Testis (tissue), 3 donors: ENCODE measurements around the gene PNLIPRP2. TPM values are rescaled to one million over a fixed set of nuclear protein-coding genes. Genes with fewer than 3 reads are reported as not detected.

ENCODE experiments used
- DNase-seq: peaks from one replicate; pipeline ENCODE4 v3.0.0-alpha.2; 2019
- H3K27ac ChIP-seq, 2 donors: fragments of 200-600 bp; sonication (generic); one replicate each; pipeline ENCODE4 v1.5.1; 2019
- H3K27me3 ChIP-seq: fragments of 200-600 bp; sonication (generic); one replicate; pipeline ENCODE4 v1.5.1; 2019
- H3K36me3 ChIP-seq: fragments of 200-600 bp; sonication (generic); one replicate; pipeline ENCODE4 v1.5.1; 2017; ENCODE audit warnings: low read depth; ENCODE audit errors: missing control alignments
- H3K4me1 ChIP-seq: fragments of 200-600 bp; sonication (generic); one replicate; pipeline ENCODE4 v1.5.1; 2019
- H3K4me3 ChIP-seq, 2 donors: fragments of 200-600 bp; sonication (generic); one replicate each; pipeline ENCODE4 v1.5.1; 2017 to 2019
- H3K9me3 ChIP-seq: fragments of 200-600 bp; sonication (generic); one replicate; pipeline ENCODE4 v1.5.1; 2017
- CTCF ChIP-seq, 3 experiments: fragments of 450-650 bp in 2 of 3; fragments of 200-600 bp in 1 of 3; sonication (generic) in 1 of 3; IDR thresholded peaks; one replicate each; pipeline ENCODE4 v1.5.1; 2016 to 2019; ENCODE audit warnings: antibody characterized with exemption in 3 of 3, mild to moderate bottlenecking in 2 of 3, moderate library complexity in 1 of 3
- POLR2A ChIP-seq: fragments of 450-650 bp; IDR thresholded peaks from one replicate; pipeline ENCODE4 v1.6.1; 2017; ENCODE audit warnings: antibody characterized with exemption, mild to moderate bottlenecking, moderate library complexity
- WGBS, 2 donors: methylation state at CpG; one replicate each; pipeline ENCODE4 v1.1.5; 2018; 5-methylcytosine and 5-hydroxymethylcytosine counted together
- intact Hi-C: fragments of 100-400 bp; cut with DNase I; formaldehyde crosslinking; loops from one replicate; pipeline ENCODE4 v1.15.1; 2023; ENCODE audit warnings: low total_unique reads
- polyA plus RNA-seq: library from polyadenylated mRNA; stranded (reverse); fragments of 350-450 nt; fragmentation: Illumina TruSeq; extraction: RNeasy Lipid Tissue Mini Kit (QIAGEN cat#74804); gene quantifications from one replicate; pipeline ENCODE4 v1.2.3, GENCODE V29; 2014; ENCODE audit warnings: low read depth, low replicate concordance; ENCODE audit not compliant: insufficient read depth
- total RNA-seq, 2 donors: library from RNA; depleted of rRNA; stranded (reverse); fragments of >200 nt; gene quantifications; one replicate each; pipeline ENCODE4 v1.2.3, GENCODE V29; 2016

The PNLIPRP2 gene
- total and polyA plus RNA-seq, 3 donors from 2014 or later = 0.31 to 0.61 TPM; not detected in 1

DNA sequence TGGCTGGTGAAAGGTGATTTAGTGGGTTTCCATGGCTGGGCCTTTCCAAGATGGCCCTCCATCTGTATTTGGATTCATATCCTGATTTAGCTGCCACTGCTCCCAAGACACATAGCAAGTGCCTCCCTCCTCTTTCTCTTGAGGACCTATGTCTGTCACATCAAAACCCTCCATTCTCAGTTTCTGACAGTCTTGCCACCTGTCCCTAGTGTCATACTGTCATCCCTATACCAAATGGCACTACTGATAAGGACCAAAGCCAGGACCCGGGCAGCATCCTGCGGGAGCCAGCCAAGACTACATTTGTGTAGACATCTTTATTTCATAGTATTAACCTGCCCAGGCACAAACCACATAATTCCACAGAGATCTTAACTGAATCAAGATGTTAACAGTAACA, 34.8 kb downstream of the PNLIPRP2 start:
- no peak for DNase-seq
- intact Hi-C loops = no loop called here
- no peak overlapping the region for H3K27ac ChIP-seq
- WGBS, 2 donors = 82 to 90% methylated on average over 2 of the region's 2 CpGs
- TF ChIP-seq POLR2A = no peak
- TF ChIP-seq CTCF (IDR thresholded peaks at IDR 0.05) = no peak
- no peaks in the 10 kb centered on the region for H3K27me3 ChIP-seq
- H3K4me1 ChIP-seq = no peaks in the 10 kb centered on the region
- H3K36me3 ChIP-seq = no peaks in the 10 kb centered on the region
- H3K4me3 ChIP-seq = no peak overlapping the region
- no peaks in the 10 kb centered on the region for H3K9me3 ChIP-seq

DNA sequence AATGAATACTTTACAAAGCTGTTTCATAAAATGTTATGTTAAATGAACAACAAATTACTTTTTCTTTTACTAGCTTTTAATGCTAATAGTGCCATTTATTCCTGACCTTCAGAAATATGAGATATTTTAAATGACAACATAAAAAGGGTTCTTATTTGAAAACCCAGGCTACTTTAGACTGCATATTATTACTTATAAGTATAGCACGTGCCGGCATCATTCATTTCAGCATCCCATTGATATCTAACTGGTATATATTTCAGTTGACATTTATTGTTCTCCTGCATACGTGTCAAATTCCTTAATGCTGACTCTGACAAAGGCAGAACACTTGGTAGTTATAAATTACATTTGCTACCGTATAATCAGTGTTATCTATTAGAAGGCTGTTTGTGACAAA, 35.3 kb downstream of the PNLIPRP2 start:
- Histone ChIP-seq H3K9me3 (no peaks in the 10 kb centered on the region), H3K27ac (no peak overlapping the region), H3K4me1 (peaks cover 3% of the 10 kb centered on the region), H3K27me3 (no peaks in the 10 kb centered on the region), H3K36me3 (no peaks in the 10 kb centered on the region), H3K4me3 (no peak overlapping the region)
- TF ChIP-seq CTCF (IDR thresholded peaks at IDR 0.05) (no peak), POLR2A (no peak)
- 77 to 84% methylated on average over 4 of the region's 4 CpGs for WGBS, 2 donors
- intact Hi-C loops = no loop called here
- DNase-seq = no peak

DNA sequence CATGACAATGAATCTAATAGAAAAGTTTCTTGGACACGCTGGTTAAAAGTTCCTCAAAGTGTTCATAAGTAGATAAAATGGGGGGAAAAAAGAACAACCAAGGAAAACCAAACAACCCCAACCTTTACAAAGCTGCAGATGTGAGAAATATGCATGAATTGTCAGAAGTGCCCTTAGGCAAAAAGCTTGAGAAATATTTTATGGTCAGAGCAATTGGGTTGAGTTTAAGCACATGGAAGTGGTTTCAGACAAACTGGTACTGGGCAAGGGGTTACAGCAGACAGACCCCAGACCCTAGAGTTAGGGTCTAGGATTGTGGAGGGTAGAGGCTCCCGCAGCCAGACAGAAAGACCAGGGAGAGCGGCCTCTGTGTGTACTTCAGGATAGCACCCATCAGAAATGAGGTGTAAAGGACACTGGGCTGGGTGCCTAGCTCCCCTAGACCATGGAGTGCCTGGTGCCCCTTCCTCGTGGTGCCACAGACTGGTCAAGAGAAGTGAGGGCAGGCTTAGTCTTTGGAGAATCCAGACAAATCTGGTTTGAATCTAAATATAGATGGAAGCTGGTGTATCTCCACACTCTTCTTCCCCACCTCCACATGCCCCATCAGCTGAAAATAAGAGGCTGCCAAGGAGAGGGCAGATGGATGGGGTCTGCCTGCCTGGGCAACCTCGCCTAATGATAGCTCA, 37.3 kb downstream of the PNLIPRP2 start:
- Histone ChIP-seq H3K4me3 (no peak overlapping the region), H3K27me3 (no peaks in the 10 kb centered on the region), H3K36me3 (no peaks in the 10 kb centered on the region), H3K9me3 (no peaks in the 10 kb centered on the region), H3K27ac (no peak overlapping the region), H3K4me1 (peaks cover 6% of the 10 kb centered on the region)
- TF ChIP-seq POLR2A = no peak
- no peak for TF ChIP-seq CTCF (IDR thresholded peaks at IDR 0.05)
- no peak for DNase-seq
- WGBS, 2 donors = 89 to 93% methylated on average over 5 of the region's 5 CpGs
- intact Hi-C loops = no loop called here

DNA sequence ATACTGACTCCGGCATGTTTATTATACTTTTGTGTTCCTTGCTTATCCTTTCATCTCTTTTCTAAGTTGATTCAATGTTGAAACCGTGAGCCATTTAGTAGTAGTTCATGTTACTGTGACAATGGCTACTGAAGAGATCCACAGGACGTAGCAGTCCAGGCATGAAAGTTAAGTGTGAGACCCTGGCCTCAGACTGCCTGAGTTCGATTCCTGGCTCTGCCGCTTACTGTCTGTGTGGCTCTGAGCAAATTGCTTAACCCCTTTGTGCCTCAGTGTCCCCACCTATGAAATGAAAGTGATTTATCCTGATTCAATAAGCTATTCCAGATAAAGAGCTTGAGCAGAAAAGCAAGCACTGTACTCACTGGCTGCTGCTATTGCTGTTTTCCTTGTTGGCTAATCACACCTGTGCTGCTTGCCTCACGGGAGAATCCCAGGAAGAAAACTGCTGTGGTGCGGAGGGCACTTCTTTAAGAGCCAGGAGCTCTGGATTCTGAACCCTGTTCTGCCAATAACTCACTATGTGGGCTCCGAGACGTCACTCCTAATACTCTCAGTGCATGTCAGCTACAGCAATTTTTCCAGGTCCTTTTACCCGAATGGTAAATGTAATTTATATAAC, 38.4 kb downstream of the PNLIPRP2 start:
- Histone ChIP-seq H3K4me1 (peaks cover 6% of the 10 kb centered on the region), H3K36me3 (no peaks in the 10 kb centered on the region), H3K27me3 (no peaks in the 10 kb centered on the region), H3K27ac (no peak overlapping the region), H3K4me3 (no peak overlapping the region), H3K9me3 (no peaks in the 10 kb centered on the region)
- no peak for TF ChIP-seq POLR2A
- TF ChIP-seq CTCF (IDR thresholded peaks at IDR 0.05) = no peak
- intact Hi-C loops = no loop called here
- DNase-seq = no peak
- 84 to 85% methylated on average over 10 of the region's 10 CpGs for WGBS, 2 donors

- no peak overlapping the region for H3K27ac ChIP-seq
- intact Hi-C loops = no loop called here
- no peak overlapping the region for H3K4me3 ChIP-seq
- WGBS, 2 donors = 30 to 38% methylated on average over 5 of the region's 5 CpGs
- no peak for DNase-seq
- no peaks in the 10 kb centered on the region for H3K9me3 ChIP-seq
- no peak for TF ChIP-seq CTCF (IDR thresholded peaks at IDR 0.05)
- TF ChIP-seq POLR2A = no peak
- H3K27me3 ChIP-seq = no peaks in the 10 kb centered on the region
- no peaks in the 10 kb centered on the region for H3K36me3 ChIP-seq
- peaks cover 6% of the 10 kb centered on the region for H3K4me1 ChIP-seq
Measured at GRCh38 chr10:116660860-116661259, 40.1 kb downstream of the PNLIPRP2 start.
